ENCODE results near the gene MIDN.

DNA sequence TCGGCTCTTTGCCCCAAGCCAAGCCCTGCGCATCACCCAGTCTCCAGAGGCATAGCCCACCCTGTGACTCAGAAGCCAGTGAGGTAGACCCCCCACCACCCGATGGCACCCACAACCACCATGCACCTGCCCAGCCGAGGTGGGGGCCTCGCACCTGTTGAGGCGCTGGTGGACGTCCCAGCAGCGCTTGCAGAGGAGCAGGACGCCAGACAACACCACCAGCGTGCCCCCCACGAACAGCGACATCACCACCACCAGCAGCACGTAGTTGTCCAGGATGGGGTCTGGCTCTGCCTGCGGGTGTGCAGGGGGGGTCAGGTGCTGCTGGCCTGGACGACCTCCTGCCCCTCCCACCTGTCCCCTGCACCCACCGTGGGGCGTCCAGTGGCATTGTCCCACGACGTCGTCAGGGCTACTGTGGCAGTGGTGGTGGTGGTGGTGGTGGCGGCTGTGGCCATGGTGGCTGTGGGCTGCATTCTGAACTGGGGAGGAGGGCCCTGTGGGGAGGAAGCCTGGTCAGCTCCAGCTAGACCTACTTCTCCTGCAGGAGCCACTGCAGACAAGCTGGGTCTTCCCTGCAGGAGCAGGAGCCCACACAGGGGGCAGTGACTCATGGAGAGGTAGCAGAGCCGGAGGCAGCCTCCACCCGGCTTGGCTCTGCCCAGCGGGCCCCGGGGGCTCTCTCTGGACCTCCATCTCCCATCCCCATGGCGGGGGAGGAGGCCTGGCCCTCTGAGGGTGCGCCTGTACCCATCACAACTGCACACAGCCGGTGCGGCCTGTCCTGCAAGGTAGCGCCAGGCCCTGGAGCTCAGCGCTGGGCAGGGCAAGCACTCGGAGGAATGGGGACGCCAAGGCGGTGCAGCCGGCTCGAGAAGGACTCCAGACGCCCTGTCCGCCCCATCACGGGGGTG is 12.5 kb upstream of the MIDN start:
- TF ChIP-seq, protein P1, sequence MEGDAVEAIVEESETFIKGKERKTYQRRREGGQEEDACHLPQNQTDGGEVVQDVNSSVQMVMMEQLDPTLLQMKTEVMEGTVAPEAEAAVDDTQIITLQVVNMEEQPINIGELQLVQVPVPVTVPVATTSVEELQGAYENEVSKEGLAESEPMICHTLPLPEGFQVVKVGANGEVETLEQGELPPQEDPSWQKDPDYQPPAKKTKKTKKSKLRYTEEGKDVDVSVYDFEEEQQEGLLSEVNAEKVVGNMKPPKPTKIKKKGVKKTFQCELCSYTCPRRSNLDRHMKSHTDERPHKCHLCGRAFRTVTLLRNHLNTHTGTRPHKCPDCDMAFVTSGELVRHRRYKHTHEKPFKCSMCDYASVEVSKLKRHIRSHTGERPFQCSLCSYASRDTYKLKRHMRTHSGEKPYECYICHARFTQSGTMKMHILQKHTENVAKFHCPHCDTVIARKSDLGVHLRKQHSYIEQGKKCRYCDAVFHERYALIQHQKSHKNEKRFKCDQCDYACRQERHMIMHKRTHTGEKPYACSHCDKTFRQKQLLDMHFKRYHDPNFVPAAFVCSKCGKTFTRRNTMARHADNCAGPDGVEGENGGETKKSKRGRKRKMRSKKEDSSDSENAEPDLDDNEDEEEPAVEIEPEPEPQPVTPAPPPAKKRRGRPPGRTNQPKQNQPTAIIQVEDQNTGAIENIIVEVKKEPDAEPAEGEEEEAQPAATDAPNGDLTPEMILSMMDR (IDR thresholded peaks at IDR 0.05): no peak
- TF ChIP-seq POLR2A (IDR thresholded peaks at IDR 0.05): no peak
